Keratinocyte (primary cell): Measurements from ENCODE around the gene MUL1.

ENCODE experiments used
- CTCF ChIP-seq, 3 experiments: IDR thresholded peaks in 1 of 3; conservative IDR thresholded peaks in 1 of 3; optimal IDR thresholded peaks in 1 of 3; 2 replicates in 2 of 3; 3 replicates in 1 of 3; pipeline versions ENCODE3 to v1.5.1; 2011; ENCODE audit warnings: low read length in 3 of 3, mild to moderate bottlenecking in 3 of 3, moderate library complexity in 2 of 3, control low read depth in 1 of 3, inconsistent platforms in 1 of 3; ENCODE audit not compliant: insufficient read depth in 2 of 3; ENCODE audit errors: extremely low read depth in 1 of 3
- EZH2 ChIP-seq: IDR thresholded peaks from one replicate; pipeline ENCODE4 v1.6.1; 2012; ENCODE audit warnings: inconsistent platforms, mild to moderate bottlenecking, low read length, moderate library complexity

- TF ChIP-seq CTCF (optimal IDR thresholded peaks at IDR 0.05 in 1 of 3, IDR thresholded peaks at IDR 0.05 in 1 of 3, conservative IDR thresholded peaks at IDR 0.05 in 1 of 3; ENCODE audit: extremely low read depth in 1 of 3, insufficient read depth in 2 of 3, low read length in 3 of 3) (no peak), EZH2 (no peak)
Observed at GRCh38 chr1:20508411-20508771, 440 bp upstream of the MUL1 start.
